K562 (cell line): ENCODE measurements around the gene SLC8A1. TPM values are rescaled to one million over a fixed set of nuclear protein-coding genes. Genes with fewer than 3 reads are reported as not detected.

ENCODE experiments used
- ATAC-seq: fragments of 200-7000 bp; cut with Tn5 transposase; 3 replicates; pipeline ENCODE4 v1.9.1; 2020; ENCODE audit warnings: moderate library complexity
- BruUV-seq: library from RNA; stranded (reverse); fragments of 400-500 nt; replicated peaks from 2 replicates; lab custom pipeline; 2021; lab: Mats Ljungman, UMichigan
- CTCF ChIA-PET: fragments of 300-600 bp; formaldehyde crosslinking; extraction: SDS; loops from one replicate; lab custom pipeline; 2021; ENCODE audit warnings: low intra/inter-chr PET ratio; lab: Yijun Ruan, JAX
- POLR2A ChIA-PET: fragments of 300-600, 350-650 bp; sonication (Branson Sonifier 250); formaldehyde crosslinking; extraction: SDS; loops from one replicate; lab custom pipeline; 2021; ENCODE audit warnings: antibody characterized with exemption, inconsistent platforms; lab: Yijun Ruan, JAX
- DNase-seq, 4 experiments: peaks; one replicate each; pipeline versions ENCODE4 v3.0.0 to v3.0.0-alpha.2; 2011 to 2018; ENCODE audit warnings: low spot score in 3 of 4, mixed read lengths in 3 of 4; ENCODE audit errors: extremely low read depth in 1 of 4
- FAIRE-seq: peaks from 2 replicates; lab custom pipeline; 2011; peaks lifted over from hg19 to GRCh38; lab: Jason Lieb, UNC
- H2AFZ ChIP-seq: 2 replicates; pipeline ENCODE4 v1.6.0; 2011; ENCODE audit warnings: low read depth, low read length, control low read depth, inconsistent platforms
- H3K27ac ChIP-seq: fragments of 200-600 bp; 3 replicates; pipeline ENCODE4 v1.8.0; 2011; ENCODE audit warnings: low read depth, mild to moderate bottlenecking, control low read depth, inconsistent platforms, low read length, moderate library complexity, mixed read lengths; ENCODE audit errors: extremely low read depth
- H3K27me3 ChIP-seq, 2 experiments: fragments of 300-600 bp in 1 of 2; 2 replicates in 1 of 2; 3 replicates in 1 of 2; pipeline versions ENCODE4 v1.6.0 to v1.8.0; 2011; ENCODE audit warnings: inconsistent platforms in 2 of 2, low read length in 2 of 2, mild to moderate bottlenecking in 1 of 2, mixed read lengths in 1 of 2, moderate library complexity in 1 of 2; ENCODE audit not compliant: control insufficient read depth in 2 of 2, insufficient read depth in 2 of 2
- H3K36me3 ChIP-seq: fragments of 300-600 bp; 3 replicates; pipeline ENCODE4 v1.8.0; 2011; ENCODE audit warnings: mild to moderate bottlenecking, low read length, inconsistent platforms; ENCODE audit not compliant: control insufficient read depth, insufficient read depth
- H3K4me1 ChIP-seq, 2 experiments: fragments of 200-600 bp in 1 of 2; replicated peaks in 1 of 2; 2 replicates in 1 of 2; 3 replicates in 1 of 2; pipeline versions ENCODE4 v1.5.1 to v1.8.0; 2011; ENCODE audit warnings: inconsistent platforms in 2 of 2, low read length in 2 of 2, mild to moderate bottlenecking in 1 of 2, mixed read lengths in 1 of 2, moderate library complexity in 1 of 2; ENCODE audit not compliant: control insufficient read depth in 2 of 2, insufficient read depth in 2 of 2
- H3K4me2 ChIP-seq: 2 replicates; pipeline ENCODE4 v1.6.1; 2011; ENCODE audit warnings: low read length, control low read depth, inconsistent platforms, mixed read lengths; ENCODE audit not compliant: insufficient read depth
- H3K4me3 ChIP-seq: fragments of 200-600 bp; sonication (generic), shearing (Covaris generic); 2 replicates; pipeline ENCODE4 v1.5.1; 2016; ENCODE audit warnings: control low read depth, inconsistent platforms
- H3K79me2 ChIP-seq: fragments of 200-600 bp; 3 replicates; pipeline ENCODE4 v1.8.0; 2011; ENCODE audit warnings: low read length, inconsistent platforms; ENCODE audit not compliant: control insufficient read depth, insufficient read depth
- H3K9ac ChIP-seq, 2 experiments: 2 replicates each; pipeline versions ENCODE4 v1.6.0 to v1.6.1; 2011; ENCODE audit warnings: low read depth in 2 of 2, low read length in 2 of 2, control low read depth in 1 of 2, inconsistent platforms in 1 of 2, mild to moderate bottlenecking in 1 of 2, mixed read lengths in 1 of 2; ENCODE audit not compliant: insufficient read depth in 1 of 2
- H3K9me1 ChIP-seq: one replicate; pipeline ENCODE4 v1.6.0; 2011; ENCODE audit warnings: inconsistent platforms, mild to moderate bottlenecking, low read length, moderate library complexity; ENCODE audit not compliant: control insufficient read depth, insufficient read depth
- H3K9me3 ChIP-seq: replicated peaks from 2 replicates; pipeline ENCODE4 v1.5.1; 2011; ENCODE audit warnings: low read depth, low read length, inconsistent platforms; ENCODE audit not compliant: control insufficient read depth, insufficient read depth
- H4K20me1 ChIP-seq: replicated peaks from 2 replicates; pipeline ENCODE4 v1.6.1; 2011; ENCODE audit warnings: low read length, inconsistent platforms, mixed read lengths; ENCODE audit not compliant: control insufficient read depth, insufficient read depth
- C11orf30 ChIP-seq: fragments of 450-650 bp; IDR thresholded peaks from 2 replicates; pipeline ENCODE4 v1.6.1; 2016; ENCODE audit warnings: low read depth, mild to moderate bottlenecking
- ETS1 ChIP-seq: conservative IDR thresholded peaks from 2 replicates; pipeline ENCODE4 v1.6.1; 2011; ENCODE audit warnings: low read depth, mild to moderate bottlenecking, low read length; ENCODE audit not compliant: control insufficient read depth
- HNRNPH1 ChIP-seq: fragments of 200-400 bp; formaldehyde crosslinking; optimal IDR thresholded peaks from 2 replicates; pipeline ENCODE3; 2017; ENCODE audit warnings: low read depth, mild to moderate bottlenecking, low read length, moderate library complexity
- SMC3 ChIP-seq: conservative IDR thresholded peaks from 2 replicates; pipeline ENCODE4 v1.6.1; 2011; ENCODE audit warnings: low read depth, low read length, improper control_type of control experiment; ENCODE audit not compliant: insufficient read depth
- ZBTB40 ChIP-seq, 2 experiments: fragments of 450-650 bp in 1 of 2; sonication (generic) in 1 of 2; formaldehyde crosslinking in 1 of 2; IDR thresholded peaks; 2 replicates each; pipeline versions ENCODE4 v1.7.1 to v1.9.0; 2016 to 2022; ENCODE audit warnings: inconsistent platforms in 1 of 2, mild to moderate bottlenecking in 1 of 2, missing genetic modification reagents in 1 of 2
- ZBTB8A ChIP-seq: fragments of 450-650 bp; IDR thresholded peaks from 2 replicates; pipeline ENCODE4 v1.6.1; 2018; ENCODE audit warnings: mild to moderate bottlenecking, moderate library complexity; ENCODE audit not compliant: partially characterized antibody
- WGBS: fragments of 100-300 bp; shearing (Covaris generic); methylation state at CpG from one replicate; pipeline ENCODE4 v1.1.6; 2016; ENCODE audit warnings: low coverage, mixed read lengths; ENCODE audit not compliant: insufficient coverage; ENCODE audit errors: missing lambda C conversion rate; 5-methylcytosine and 5-hydroxymethylcytosine counted together
- in situ Hi-C: fragments of 300-500 bp; cut with MboI; formaldehyde crosslinking; loops from 4 replicates; pipeline ENCODE4 v1.15.0; 2018; ENCODE audit warnings: inconsistent platforms, mixed read lengths
- intact Hi-C: fragments of 100-400 bp; cut with micrococcal nuclease; formaldehyde crosslinking; loops from 2 replicates; pipeline ENCODE4 v1.14.2; 2022
- polyA plus RNA-seq, 8 experiments: library from polyadenylated mRNA; depleted of rRNA in 4 of 8; stranded (reverse) in 5 of 8; unstranded in 3 of 8; fragments of >200 nt; fragmentation: Nextera tagmentation in 2 of 8; fragmentation: Illumina TruSeq in 1 of 8; extraction: Ambion mirVana in 2 of 8; extraction: Trizol in 1 of 8; gene quantifications; 2 replicates each; pipeline versions ENCODE4 v1.2.1 to v1.2.3, GENCODE V29; 2011 to 2014; ENCODE audit warnings: inconsistent platforms in 1 of 8, missing spikeins in 1 of 8
- total RNA-seq, 7 experiments: library from RNA; depleted of rRNA in 6 of 7; stranded (reverse); fragments of >200 nt in 6 of 7; fragmentation: Illumina TruSeq in 2 of 7; extraction: Trizol in 2 of 7; gene quantifications; 2 replicates each; pipeline versions ENCODE4 v1.2.1 to v1.2.3, GENCODE V29; 2011 to 2021; ENCODE audit warnings: low replicate concordance in 1 of 7

Gene SLC8A1
- total and polyA plus RNA-seq, 9 of the 15 experiments (the other 6 are each of a cell fraction or from before 2014, with no cell fraction given), result not detected

- no peak overlapping the region for H3K9ac ChIP-seq
- ATAC-seq (no peak), DNase-seq (no peak), FAIRE-seq (no peak)
- 0% methylated on average over 2 of the region's 2 CpGs for WGBS
- no peak overlapping the region for H2AFZ ChIP-seq
- H3K27me3 ChIP-seq, result no peaks in the 10 kb centered on the region
- no TSS peak for BruUV-seq
- no peaks in the 10 kb centered on the region for H3K79me2 ChIP-seq
- no peaks in the 10 kb centered on the region for H3K4me1 ChIP-seq
- H3K9me1 ChIP-seq, result no peaks in the 10 kb centered on the region
- ChIA-PET POLR2A (no interaction called here), CTCF (no interaction called here)
- no peaks in the 10 kb centered on the region for H4K20me1 ChIP-seq
- no peak overlapping the region for H3K4me3 ChIP-seq
- in situ Hi-C loops, result no loop called here
- no peak overlapping the region for H3K27ac ChIP-seq
- TF ChIP-seq C11orf30, result no peak
- no peak for TF ChIP-seq ETS1
- no peak for TF ChIP-seq ZBTB8A
- no peak for TF ChIP-seq SMC3
- no peak for TF ChIP-seq ZBTB40 (IDR thresholded peaks at IDR 0.05)
- no peak for TF ChIP-seq ZBTB40 (CRISPR knock-in tag; IDR thresholded peaks at IDR 0.05)
- no peak for TF ChIP-seq HNRNPH1
- H3K36me3 ChIP-seq, result no peaks in the 10 kb centered on the region
- intact Hi-C loops, result no loop called here
- no peaks in the 10 kb centered on the region for H3K9me3 ChIP-seq
- no peak overlapping the region for H3K4me2 ChIP-seq
These were observed 84.9 kb downstream of the SLC8A1 start for GRCh38 chr2:40367032-40367431.
